Endothelial cell (in vitro differentiated cells): Measurements from ENCODE around the gene RFTN2. TPM values are rescaled to one million over a fixed set of nuclear protein-coding genes. Genes with fewer than 3 reads are reported as not detected.
"Not testable (repeated sequence)": the region's sequence is repeated elsewhere in the genome, so short reads cannot be mapped to it uniquely, and the experiment has no call there.

Source experiments
- DNase-seq: peaks from one replicate; pipeline ENCODE4 v3.0.0; 2021; ENCODE audit warnings: low spot score
- H3K27ac Mint-ChIP-seq: one replicate; pipeline ENCODE4 v1.8.0; 2021; ENCODE audit warnings: mixed read lengths, inconsistent platforms; ENCODE audit not compliant: unreplicated experiment
- H3K27me3 Mint-ChIP-seq: one replicate; pipeline ENCODE4 v1.8.0; 2021; ENCODE audit warnings: mild to moderate bottlenecking, moderate library complexity, mixed read lengths, inconsistent platforms; ENCODE audit not compliant: unreplicated experiment
- H3K36me3 Mint-ChIP-seq: one replicate; pipeline ENCODE4 v1.8.0; 2021; ENCODE audit warnings: mild to moderate bottlenecking, low read depth, mixed read lengths, inconsistent platforms; ENCODE audit not compliant: unreplicated experiment
- H3K4me1 Mint-ChIP-seq: one replicate; pipeline ENCODE4 v1.8.0; 2021; ENCODE audit warnings: mild to moderate bottlenecking, mixed read lengths, inconsistent platforms; ENCODE audit not compliant: unreplicated experiment
- H3K4me3 Mint-ChIP-seq: one replicate; pipeline ENCODE4 v1.8.0; 2021; ENCODE audit warnings: mild to moderate bottlenecking, mixed read lengths, inconsistent platforms; ENCODE audit not compliant: unreplicated experiment
- H3K9me3 Mint-ChIP-seq: one replicate; pipeline ENCODE4 v1.8.0; 2021; ENCODE audit warnings: mixed read lengths, inconsistent platforms; ENCODE audit not compliant: unreplicated experiment
- CTCF ChIP-seq: fragments of 200-600 bp; sonication (generic); IDR thresholded peaks from one replicate; pipeline ENCODE4 v1.5.0; 2021; ENCODE audit warnings: antibody characterized with exemption; ENCODE audit not compliant: unreplicated experiment
- total RNA-seq: library from RNA; stranded (reverse); fragmentation: NEBNext Ultra II Directional; extraction: Animal tissue kit (Norgen Biotek cat#: 25700); gene quantifications from one replicate; pipeline ENCODE4 v1.2.1, GENCODE V29; 2021; ENCODE audit not compliant: unreplicated experiment

The RFTN2 gene
- total RNA-seq, 1 donor from 2014 or later: 27.2 TPM

DNA sequence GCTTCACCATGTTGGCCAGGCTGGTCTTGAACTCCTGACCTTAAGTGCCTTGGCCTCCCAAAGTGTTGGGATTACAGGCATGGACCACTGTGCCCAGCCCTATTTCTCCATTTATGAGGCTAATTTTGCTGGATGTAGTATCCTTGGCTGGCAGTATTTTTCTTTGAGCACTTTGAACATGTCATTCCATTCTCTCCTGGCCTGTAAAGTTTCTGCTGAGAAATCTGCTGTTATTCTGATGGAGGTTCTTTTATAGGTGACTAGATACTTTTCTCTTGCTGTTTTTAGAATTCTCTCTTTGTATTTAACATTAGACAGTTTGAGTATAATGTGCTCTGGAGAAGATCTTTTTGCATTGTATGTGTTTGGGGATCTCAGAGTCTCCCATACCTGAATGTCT, 9.1 kb downstream of the RFTN2 start:
- no peak for TF ChIP-seq CTCF
- DNase-seq: no peak
- peak overlapping the region; percentile 43 for H3K4me3 Mint-ChIP-seq
- H3K4me1 Mint-ChIP-seq: peaks cover 19% of the 10 kb centered on the region
- H3K36me3 Mint-ChIP-seq: peaks cover 49% of the 10 kb centered on the region
- H3K9me3 Mint-ChIP-seq: peaks cover 32% of the 10 kb centered on the region
- peaks cover 6% of the 10 kb centered on the region for H3K27me3 Mint-ChIP-seq
- H3K27ac Mint-ChIP-seq: no peak overlapping the region

DNA sequence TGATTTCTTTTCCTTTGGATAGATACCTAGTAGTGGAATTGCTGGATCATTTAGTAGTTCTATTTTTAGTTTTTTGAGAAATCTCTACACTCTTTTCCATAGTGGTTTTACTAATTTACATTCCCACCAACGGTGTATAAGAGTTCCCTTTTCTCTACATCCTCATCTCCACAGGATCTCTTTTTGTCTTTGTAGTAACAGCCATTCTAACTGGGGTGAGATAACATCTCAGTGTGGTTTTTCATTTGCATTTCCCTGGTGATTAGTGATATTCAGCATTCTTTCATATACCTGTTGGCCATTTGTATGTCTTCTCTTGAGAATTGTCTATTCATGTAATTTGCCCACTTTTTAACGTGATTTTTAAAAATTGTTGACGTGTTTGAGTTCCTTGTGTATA, 13.8 kb downstream of the RFTN2 start:
- H3K36me3 Mint-ChIP-seq: peaks cover 20% of the 10 kb centered on the region
- DNase-seq: no peak
- no peak overlapping the region for H3K27ac Mint-ChIP-seq
- peaks cover 2% of the 10 kb centered on the region for H3K27me3 Mint-ChIP-seq
- H3K4me1 Mint-ChIP-seq: peaks cover 6% of the 10 kb centered on the region
- peaks cover 15% of the 10 kb centered on the region for H3K9me3 Mint-ChIP-seq
- H3K4me3 Mint-ChIP-seq: no peak overlapping the region
- no peak for TF ChIP-seq CTCF

GRCh38 chr2:197657562-197657961, 17.8 kb downstream of the RFTN2 start:
- TF ChIP-seq CTCF: no peak
- Mint-ChIP-seq H3K27ac (no peak overlapping the region), H3K36me3 (peaks cover 8% of the 10 kb centered on the region), H3K4me1 (no peaks in the 10 kb centered on the region), H3K9me3 (no peaks in the 10 kb centered on the region), H3K27me3 (no peaks in the 10 kb centered on the region), H3K4me3 (no peak overlapping the region)
- DNase-seq: no peak

- Mint-ChIP-seq H3K27ac (peak overlapping the region; percentile 39), H3K4me1 (peaks cover 10% of the 10 kb centered on the region), H3K4me3 (no peak overlapping the region), H3K27me3 (peaks cover 1% of the 10 kb centered on the region), H3K9me3 (no peaks in the 10 kb centered on the region), H3K36me3 (peaks cover 26% of the 10 kb centered on the region)
- DNase-seq: no peak
- TF ChIP-seq CTCF: no peak
Measured at GRCh38 chr2:197647961-197648690, 27.3 kb downstream of the RFTN2 start.

GRCh38 chr2:197641666-197642065, 33.7 kb downstream of the RFTN2 start:
- TF ChIP-seq CTCF: no peak
- Mint-ChIP-seq H3K4me1 (peaks cover 8% of the 10 kb centered on the region), H3K27ac (no peak overlapping the region), H3K4me3 (no peak overlapping the region), H3K27me3 (no peaks in the 10 kb centered on the region), H3K36me3 (peaks cover 31% of the 10 kb centered on the region), H3K9me3 (peaks cover 10% of the 10 kb centered on the region)
- no peak for DNase-seq

GRCh38 chr2:197640571-197641122, 34.7 kb downstream of the RFTN2 start:
- H3K4me1 Mint-ChIP-seq, H3K27me3 Mint-ChIP-seq, DNase-seq, H3K9me3 Mint-ChIP-seq: not testable (repeated sequence)
- Mint-ChIP-seq H3K4me3 (peak overlapping the region; percentile 86), H3K27ac (peak overlapping the region; percentile 38), H3K36me3 (peaks cover 24% of the 10 kb centered on the region)
